Endothelial cell of hepatic sinusoid (primary cell): Measurements from ENCODE around the gene PSTPIP2.
"Not testable (repeated sequence)": the region's sequence is repeated elsewhere in the genome, so short reads cannot be mapped to it uniquely, and the experiment has no call there.

Experiments used
- in situ Hi-C: cut with HindIII; loops from 2 replicates; pipeline ENCODE4 v1.10.0; 2017; ENCODE audit warnings: low sequenced_read_pairs

Gene PSTPIP2

GRCh38 chr18:45993438-45993837 lies 78.6 kb downstream of the PSTPIP2 start:
- in situ Hi-C loops: no loop called here

- in situ Hi-C loops: not testable (repeated sequence)
Measured at GRCh38 chr18:45992527-45992926, 79.5 kb downstream of the PSTPIP2 start.

- in situ Hi-C loops: no loop called here
Measured at GRCh38 chr18:45991788-45992187, 80.3 kb downstream of the PSTPIP2 start.

DNA sequence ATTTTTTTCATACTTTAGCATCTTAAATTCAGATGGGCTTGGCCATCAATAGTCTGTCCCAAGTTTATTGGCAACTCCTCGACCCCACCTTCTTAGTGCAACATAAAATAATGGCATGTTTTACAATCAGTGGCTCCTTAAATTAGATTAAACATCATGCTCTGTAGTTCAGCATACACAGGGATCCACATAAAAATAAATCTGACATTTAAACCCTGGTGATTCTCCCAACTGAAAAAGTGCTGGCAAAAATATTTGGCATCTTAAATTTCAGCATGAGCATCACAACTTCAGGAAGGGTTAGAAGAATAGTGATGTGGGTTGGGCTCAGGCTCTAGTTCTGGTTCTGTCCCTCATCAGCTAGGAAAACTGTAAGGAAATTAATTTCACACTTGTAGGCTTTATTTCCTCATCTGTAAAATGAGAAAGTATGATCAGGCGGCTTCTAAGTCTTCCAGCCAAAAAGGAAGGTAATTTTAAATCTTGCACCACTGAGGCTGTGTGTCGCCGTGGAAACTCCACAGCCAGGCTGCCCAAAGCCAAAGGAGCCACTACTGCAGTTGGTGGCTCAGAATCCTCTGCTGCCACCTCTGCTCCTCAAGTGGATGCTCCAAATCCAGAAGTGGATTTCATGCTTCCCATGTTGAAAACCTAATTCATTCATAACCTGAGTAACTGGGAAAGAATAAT lies 87.4 kb downstream of the PSTPIP2 start:
- in situ Hi-C loops: no loop called here

DNA sequence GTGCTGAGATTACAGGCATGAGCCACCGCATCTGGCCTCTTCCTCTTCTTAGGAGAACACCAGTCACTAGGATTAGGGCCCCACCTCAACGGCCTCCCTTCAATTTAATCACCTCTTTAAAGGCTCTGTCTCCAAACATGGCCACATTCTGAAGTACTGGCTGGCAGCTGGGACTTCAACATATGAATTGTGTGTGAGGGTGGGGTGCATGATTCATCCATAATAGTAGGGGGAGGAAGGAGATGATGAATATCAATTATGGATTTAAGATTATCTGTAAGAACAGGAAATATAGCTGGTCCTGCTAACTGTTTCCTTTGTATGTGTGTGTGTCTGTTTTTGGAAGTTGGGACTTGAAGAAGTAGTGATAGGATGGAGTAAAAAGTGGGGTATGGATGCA lies 90.2 kb downstream of the PSTPIP2 start:
- in situ Hi-C loops: no loop called here

- in situ Hi-C loops: no loop called here
Measured at GRCh38 chr18:45980229-45980628, 91.8 kb downstream of the PSTPIP2 start.

- in situ Hi-C loops: no loop called here
Measured at GRCh38 chr18:45978084-45978483, 94.0 kb downstream of the PSTPIP2 start.

DNA sequence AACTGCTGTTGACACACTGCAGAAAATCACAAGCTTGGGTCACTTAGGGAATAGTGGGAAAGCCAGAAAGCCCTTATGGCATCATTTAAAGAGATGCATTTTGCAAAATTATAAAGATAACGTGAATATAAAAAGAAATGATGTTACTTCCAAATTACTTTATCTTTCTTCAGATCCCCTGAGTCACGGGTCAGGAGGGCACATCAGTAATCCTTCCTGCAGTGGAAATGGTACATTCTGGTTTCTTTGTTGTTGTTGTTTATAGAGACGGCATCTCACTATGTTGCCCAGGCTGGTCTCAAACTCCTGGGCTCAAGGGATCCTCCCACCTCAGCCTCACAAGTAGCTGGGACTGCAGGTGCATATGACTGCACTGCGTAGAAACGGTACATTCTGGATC lies 95.1 kb downstream of the PSTPIP2 start:
- in situ Hi-C loops: no loop called here

- in situ Hi-C loops: no loop called here
Measured at GRCh38 chr18:45976566-45976965, 95.5 kb downstream of the PSTPIP2 start.

DNA sequence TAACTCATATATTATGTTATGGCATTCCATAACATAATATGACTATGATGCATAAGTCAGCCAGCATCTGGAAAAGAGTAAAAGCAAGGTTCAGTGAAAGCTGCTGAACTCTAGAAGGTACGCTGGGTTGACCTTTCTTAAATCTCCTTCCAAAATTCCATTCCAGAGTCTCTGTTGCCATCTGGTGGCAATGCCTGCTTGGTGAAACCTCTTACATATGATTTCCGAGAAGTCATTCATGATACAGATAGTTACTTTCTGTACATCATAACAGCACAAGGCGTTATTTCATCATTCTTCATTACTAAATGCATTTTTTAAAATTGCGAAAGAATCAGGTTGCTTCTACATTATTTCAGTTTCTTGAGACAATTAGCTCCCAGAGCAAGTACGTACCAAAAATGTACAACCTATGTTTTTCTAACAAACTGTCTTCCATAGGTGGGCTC lies 97.9 kb downstream of the PSTPIP2 start:
- in situ Hi-C loops: no loop called here

DNA sequence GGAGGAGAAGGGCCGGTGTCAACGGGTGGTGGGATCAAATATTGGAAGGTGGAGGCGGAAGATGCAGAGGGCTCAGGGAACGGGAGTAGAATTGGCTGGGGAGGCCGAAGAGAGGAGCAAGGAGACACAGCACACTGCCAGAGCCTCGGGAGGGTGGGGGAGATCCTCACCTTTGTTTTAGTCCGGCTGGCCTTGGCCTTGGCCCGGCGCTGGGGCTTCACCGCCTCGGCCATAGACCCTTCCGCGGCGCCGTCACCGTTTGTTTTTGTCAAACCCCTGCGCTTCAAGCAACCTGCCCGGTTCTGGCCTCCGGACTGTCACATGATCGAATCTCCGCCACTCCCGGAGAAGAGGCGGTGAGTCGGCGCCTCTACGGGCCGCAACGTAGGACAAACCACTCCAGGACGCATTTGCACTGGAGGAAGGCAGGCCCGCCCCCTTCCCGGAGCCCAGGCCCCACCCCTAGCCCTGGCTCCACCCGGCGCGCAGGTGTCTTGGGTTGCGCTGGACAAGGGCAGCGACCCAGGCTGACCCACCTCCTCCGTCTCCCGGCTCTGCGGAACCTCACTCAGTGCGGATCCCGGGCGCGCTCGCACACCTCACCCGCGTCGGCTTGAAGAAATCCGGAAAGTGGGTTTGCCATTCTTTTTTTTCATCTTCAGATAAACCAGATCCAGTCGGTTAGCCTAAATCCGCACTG lies 104.9 kb downstream of the PSTPIP2 start, which contains the start of gene EPG5:
TSS of gene EPG5 (minus strand) at position 323 of the 700 bp plus-strand sequence. CDS start at position 233, 90 bp downstream.
- in situ Hi-C loops: no loop called here

GRCh38 chr18:45964913-45965312 lies 107.1 kb downstream of the PSTPIP2 start:
- in situ Hi-C loops: loop anchor here (5.0 kb wide), 1 partner anchor 48 kb away; no protein-coding TSS in a partner anchor

GRCh38 chr18:45962866-45963265 lies 109.2 kb downstream of the PSTPIP2 start:
- in situ Hi-C loops: loop anchor here (5.0 kb wide), 1 partner anchor 46 kb away; no protein-coding TSS in a partner anchor

- in situ Hi-C loops: loop anchor here (5.0 kb wide), 1 partner anchor 45 kb away; no protein-coding TSS in a partner anchor
Measured at GRCh38 chr18:45962461-45962860, 109.6 kb downstream of the PSTPIP2 start.

DNA sequence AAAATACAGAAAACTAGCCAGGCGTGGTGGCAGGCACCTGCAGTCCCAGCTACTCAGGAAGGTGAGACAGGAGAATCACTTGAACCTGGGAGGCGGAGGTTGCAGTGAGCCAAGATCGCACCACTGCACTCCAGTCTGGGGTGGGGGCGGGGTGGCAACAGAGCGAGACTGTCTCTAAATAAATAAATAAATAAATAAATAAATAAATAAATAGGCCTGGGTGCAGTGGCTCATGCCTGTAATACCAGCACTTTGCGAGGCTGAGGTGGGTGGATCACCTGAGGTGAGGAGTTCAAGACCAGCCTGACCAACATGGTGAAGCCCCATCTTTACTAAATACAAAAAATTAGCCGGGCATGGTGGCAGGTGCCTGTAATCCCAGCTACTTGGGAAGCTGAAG lies 112.6 kb downstream of the PSTPIP2 start:
- in situ Hi-C loops: not testable (repeated sequence)

- in situ Hi-C loops: no loop called here
Measured at GRCh38 chr18:45958730-45959129, 113.3 kb downstream of the PSTPIP2 start.

DNA sequence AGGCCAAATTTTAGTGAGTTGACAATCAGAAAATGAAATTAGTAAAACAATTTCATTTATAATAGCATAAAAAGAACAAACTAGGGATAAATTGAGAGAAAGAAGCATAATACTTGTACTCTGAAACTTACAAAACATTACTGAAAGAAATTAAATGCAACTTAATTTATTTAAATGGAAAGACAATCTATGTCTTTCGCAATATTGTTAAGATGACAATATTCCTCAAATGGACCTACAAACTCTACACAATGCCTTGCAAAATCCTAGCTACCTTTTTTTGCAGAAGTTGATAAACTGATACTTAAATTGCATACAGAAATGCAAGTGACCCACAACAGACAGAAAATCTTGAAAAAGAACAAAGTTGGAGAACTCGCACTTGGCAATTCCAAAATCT lies 114.0 kb downstream of the PSTPIP2 start:
- in situ Hi-C loops: no loop called here

DNA sequence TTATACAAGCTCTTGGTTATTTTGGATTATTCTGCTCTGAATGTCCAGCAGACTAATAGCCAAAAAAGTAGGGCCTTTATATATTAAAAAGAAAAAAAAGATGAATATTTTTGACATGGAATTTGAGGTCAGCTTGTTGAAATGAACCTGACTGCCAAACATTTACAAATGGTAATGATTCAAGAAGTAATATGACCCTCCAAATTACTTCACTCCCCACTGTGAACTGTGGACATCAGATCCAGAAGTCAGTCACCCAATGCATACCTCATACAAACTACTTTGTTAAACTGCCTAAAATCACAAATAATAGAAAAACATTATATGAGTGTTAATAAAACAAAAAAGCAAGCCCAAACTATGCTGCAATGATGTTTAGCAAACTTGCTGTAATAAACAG lies 115.0 kb downstream of the PSTPIP2 start:
- in situ Hi-C loops: no loop called here

DNA sequence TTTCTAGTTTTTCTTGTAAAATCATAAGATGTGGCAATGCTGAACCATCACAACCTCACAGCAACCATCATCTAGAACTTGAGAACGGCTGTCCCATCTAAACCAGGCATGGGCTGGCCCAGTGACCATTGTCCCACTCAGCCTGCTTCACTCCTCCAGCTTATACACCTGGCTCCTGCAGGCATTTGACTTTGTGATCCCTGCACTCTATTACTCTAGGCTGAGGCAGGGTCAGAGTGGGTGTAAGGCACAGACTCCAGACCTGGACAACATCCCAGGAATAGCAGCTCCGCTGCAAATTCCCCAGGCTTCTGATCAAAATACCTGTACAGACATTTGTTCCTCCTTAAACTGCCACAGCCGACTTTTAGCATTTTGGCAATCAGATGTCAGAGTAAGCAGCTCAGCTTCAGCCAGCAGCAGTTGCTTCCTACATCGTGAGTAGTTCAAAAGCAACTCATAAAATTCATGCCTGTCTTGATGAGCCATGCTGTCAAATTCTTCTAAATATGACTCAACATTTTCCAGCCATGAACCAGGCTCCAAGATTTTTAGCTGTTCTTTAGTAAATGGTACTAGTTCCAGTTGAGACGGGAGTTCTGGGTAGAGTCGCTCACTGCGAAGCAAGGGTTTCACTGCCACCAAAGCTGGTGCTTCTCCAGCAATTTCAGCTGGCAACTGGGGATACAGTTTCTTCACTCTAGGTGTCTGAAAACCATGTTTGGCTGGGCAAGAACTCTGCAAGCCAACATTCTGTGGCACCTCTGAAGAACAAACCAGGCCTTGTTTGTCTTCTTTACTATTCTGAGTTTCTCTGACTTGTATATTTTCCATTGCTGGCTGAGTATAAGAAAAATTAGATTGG lies 117.8 kb downstream of the PSTPIP2 start:
- in situ Hi-C loops: no loop called here

GRCh38 chr18:45951016-45951714 lies 120.9 kb downstream of the PSTPIP2 start:
- in situ Hi-C loops: no loop called here

DNA sequence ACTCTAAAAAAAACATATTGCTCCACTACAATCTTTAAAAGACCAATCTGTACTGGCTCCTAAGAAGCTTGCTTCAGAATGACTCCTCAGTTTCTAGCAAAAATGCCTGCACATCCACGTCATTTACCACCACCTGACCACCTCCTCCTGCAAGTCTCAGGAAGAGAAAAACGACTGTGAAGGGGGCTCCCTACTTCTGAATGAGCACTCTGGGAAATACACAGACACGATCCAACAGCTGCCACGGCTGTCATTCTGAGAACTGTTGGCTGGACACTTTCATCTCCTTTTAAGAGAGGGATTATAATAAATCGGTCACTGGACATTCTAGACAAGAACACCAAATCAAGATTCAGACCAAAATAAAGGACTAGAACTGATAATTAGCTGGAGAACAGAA lies 126.4 kb downstream of the PSTPIP2 start:
- in situ Hi-C loops: no loop called here
